ENCODE results near the gene BIRC2.

DNA sequence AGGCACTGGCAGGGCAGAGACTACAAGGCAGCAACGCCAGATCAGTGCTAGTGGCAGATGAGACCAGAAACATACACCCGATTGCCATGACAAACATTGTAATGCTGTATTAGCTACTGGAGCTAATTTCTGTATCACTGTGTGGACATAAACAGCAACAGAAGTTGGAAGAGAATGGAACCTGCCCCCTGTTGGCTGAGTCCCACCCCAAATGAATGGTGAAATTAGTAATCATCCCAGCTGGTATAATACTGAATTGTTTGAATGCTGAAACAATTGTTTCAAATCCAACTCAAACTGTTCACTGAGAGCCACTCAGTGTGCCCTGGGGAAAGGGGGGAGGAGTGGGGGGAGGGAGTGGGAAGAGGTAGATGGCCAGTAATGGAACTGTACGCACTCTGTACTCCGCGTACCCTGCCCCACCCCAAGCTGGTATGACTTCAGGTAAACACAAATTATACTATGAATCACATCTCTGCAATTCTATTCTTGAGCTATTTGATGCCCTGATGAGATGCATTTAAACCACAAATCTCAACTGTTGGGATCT, 40.9 kb upstream of the BIRC2 start:
- TF ChIP-seq CTCF (IDR thresholded peaks at IDR 0.05; ENCODE audit: low read depth, low read length): peak; percentile 21
- no peak for TF ChIP-seq EZH2phosphoT487 (IDR thresholded peaks at IDR 0.05; ENCODE audit: low read depth)

Measured in OCI-LY3 (cell line).